ENCODE data around the gene PTCD2. TPM values are rescaled to one million over a fixed set of nuclear protein-coding genes. Genes with fewer than 3 reads are reported as not detected.
A peak's percentile ranks its signal among the peaks of the same experiment; 100 is the strongest.

Gene PTCD2
- total RNA-seq, 1 experiment from 2014 or later = 19.0 TPM

DNA sequence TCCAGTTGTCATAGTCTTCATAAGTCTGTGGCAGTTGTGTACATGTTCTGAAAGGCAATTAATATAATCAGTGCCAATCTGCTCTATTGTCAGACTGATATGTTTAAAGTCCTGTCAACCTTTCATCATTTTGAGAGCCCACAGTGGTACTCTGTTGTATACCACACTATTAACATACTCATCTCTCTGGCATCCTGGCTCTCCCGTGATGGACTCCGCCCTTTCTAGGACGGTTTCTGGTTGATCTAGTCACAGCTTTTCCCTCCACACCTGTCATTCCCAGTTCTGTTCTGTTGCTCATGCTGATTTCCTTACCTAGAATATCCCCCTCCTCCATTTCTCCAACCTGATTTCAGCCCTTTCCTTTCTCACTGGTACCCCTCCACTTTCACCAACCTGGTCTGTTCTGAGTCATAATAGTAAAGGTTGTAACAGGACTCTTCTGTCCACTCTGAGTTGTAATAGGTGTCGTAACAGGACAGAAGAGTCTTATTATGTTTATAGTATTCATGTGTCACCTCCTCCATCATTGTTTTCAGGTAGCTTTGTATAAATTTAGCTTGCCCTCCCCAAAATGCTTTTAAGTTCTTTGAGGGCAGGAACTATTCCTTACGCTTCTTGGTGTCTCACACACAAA lies 4.1 kb downstream of the PTCD2 start:
- in situ Hi-C loops (cut with HindIII; ENCODE audit: low pct_unique_long_range_greater_than_20kb, low sequenced_read_pairs) = no loop called here
- no peak for DNase-seq (ENCODE audit: low read depth, low spot score)

DNA sequence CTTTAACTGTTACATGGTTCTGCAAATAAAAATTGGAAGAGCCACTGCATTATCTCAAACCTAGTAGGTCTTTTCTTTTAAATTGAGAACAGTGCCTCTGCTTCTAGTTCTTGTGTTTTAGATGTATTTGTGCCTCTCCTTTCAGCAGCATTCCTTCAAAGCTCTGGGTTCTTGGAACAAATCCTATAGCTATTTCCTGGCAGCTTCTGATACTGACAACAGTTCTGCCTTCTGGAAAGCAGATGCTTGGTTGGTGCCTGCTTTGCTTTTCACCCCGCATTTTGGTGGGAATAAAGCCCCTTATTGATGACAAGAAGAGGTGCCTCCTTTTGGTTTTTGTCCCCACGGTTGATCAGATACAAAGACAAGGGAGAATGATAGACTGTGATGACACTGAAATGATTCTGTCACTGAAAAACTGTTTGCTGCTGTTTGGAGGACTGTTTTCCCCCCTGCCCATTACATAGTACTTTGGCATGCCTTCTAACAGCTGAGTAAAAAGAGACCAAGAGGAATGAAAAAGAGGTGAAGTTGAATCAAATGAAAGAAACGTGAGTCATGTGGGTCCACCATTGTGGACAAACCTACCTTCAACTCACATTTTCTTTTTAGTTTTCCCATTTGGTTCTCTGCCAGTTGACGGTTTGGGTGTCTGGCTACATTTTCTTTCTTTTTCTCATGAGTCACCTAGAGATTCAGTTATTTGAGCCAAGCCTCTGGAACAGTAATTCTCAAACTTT lies 5.6 kb downstream of the PTCD2 start:
- in situ Hi-C loops (cut with HindIII; ENCODE audit: low pct_unique_long_range_greater_than_20kb, low sequenced_read_pairs) = no loop called here
- DNase-seq (ENCODE audit: low read depth, low spot score) = no peak

DNA sequence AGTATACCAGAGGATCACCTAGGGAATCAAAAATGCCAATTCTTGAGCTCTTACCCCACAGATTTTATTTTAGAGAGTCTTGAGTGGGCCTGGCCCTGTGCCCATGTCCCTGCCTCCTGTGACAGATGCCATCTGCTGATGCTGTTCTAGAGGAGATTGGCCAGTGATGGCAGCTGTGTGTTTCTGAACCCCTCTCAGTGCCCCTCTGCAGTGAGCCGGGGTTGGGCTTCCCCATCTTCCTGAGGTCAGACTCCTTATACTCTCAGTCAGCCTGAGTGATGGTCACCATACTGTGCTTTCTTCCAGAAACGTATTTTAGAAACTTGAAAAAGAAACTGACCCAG lies 6.1 kb downstream of the PTCD2 start:
- no peak for DNase-seq (ENCODE audit: low read depth, low spot score)
- in situ Hi-C loops (cut with HindIII; ENCODE audit: low pct_unique_long_range_greater_than_20kb, low sequenced_read_pairs) = no loop called here

- in situ Hi-C loops (cut with HindIII; ENCODE audit: low pct_unique_long_range_greater_than_20kb, low sequenced_read_pairs) = no loop called here
- DNase-seq (ENCODE audit: low read depth, low spot score) = peak; percentile 17
Measured at GRCh38 chr5:72328172-72328571, 8.0 kb downstream of the PTCD2 start.

DNA sequence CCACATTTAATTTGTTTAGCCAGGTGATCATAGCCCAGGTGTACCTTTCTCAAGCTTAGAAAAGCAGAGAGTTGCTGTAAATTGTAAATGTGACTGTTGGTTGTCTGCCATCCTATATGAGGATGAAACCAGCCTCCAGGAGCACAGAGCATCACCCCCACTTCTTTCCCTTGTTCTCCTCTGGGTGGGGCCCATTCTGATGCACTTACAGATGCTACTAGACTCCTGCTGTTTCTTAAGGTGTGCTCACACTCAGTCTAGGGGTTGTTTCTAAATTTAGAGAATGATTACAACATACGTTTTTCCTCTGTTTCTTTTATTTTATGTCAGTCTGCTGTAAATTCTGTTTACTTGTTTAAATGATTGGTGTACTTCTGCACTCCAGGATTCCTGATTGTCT lies 10.5 kb downstream of the PTCD2 start:
- in situ Hi-C loops (cut with HindIII; ENCODE audit: low pct_unique_long_range_greater_than_20kb, low sequenced_read_pairs) = no loop called here

GRCh38 chr5:72337159-72337558 lies 17.0 kb downstream of the PTCD2 start:
- no peak for DNase-seq (ENCODE audit: low read depth, low spot score)
- in situ Hi-C loops (cut with HindIII; ENCODE audit: low pct_unique_long_range_greater_than_20kb, low sequenced_read_pairs) = no loop called here

More for the DNA sequence above, 10.5 kb downstream of the PTCD2 start:
- DNase-seq (ENCODE audit: low read depth, low spot score) = no peak

- in situ Hi-C loops (cut with HindIII; ENCODE audit: low pct_unique_long_range_greater_than_20kb, low sequenced_read_pairs) = no loop called here
- DNase-seq (ENCODE audit: low read depth, low spot score) = no peak
Measured at GRCh38 chr5:72338689-72339209, 18.6 kb downstream of the PTCD2 start.

GRCh38 chr5:72346398-72346797 lies 26.2 kb downstream of the PTCD2 start:
- in situ Hi-C loops (cut with HindIII; ENCODE audit: low pct_unique_long_range_greater_than_20kb, low sequenced_read_pairs) = no loop called here
- DNase-seq (ENCODE audit: low read depth, low spot score) = no peak

DNA sequence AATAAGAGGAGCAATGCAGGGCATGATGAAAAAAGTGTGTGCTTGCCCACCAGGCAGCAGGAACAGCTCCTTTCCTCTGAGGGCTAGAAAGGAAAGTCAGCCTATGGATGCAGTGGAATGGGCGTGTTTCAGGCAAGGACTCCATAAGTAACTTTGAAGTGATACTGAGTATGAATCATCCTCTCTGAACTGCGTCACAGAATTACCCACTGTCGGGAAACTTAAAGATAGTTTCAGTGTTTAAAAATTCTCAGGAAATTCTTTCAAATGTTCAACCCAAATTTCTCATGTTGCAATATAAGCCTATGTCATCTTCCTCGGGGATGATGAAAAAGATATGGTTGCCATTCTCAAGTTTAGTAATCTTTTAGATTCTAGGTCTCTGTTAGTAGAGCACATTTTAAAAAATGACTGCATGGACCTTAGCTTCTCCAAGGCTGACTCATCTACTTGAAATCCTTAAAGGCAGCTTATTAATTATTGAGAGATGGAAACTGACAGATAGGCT lies 27.7 kb downstream of the PTCD2 start:
- in situ Hi-C loops (cut with HindIII; ENCODE audit: low pct_unique_long_range_greater_than_20kb, low sequenced_read_pairs) = no loop called here
- peak; percentile 45 for DNase-seq (ENCODE audit: low read depth, low spot score)

GRCh38 chr5:72351376-72351775 lies 31.2 kb downstream of the PTCD2 start:
- in situ Hi-C loops (cut with HindIII; ENCODE audit: low pct_unique_long_range_greater_than_20kb, low sequenced_read_pairs) = no loop called here

DNA sequence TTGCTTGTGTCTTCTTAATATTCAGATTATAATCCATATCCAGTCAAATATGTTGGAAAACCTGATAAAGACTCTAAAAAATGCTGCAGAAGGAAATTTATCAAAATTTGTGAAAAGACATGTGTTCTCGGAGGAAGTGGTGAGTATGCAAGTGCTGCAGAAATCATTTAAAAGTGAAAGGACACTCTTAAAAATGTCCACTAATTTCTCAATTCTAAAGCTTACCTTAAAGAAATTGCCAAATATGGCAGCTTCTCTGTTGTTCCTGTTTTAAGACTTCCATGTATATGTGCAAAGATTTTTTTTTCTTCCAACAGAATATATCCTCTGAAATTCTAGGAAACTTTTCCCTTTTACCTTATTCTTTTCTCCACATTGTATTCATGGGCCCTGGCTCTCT lies 32.4 kb downstream of the PTCD2 start:
- in situ Hi-C loops (cut with HindIII; ENCODE audit: low pct_unique_long_range_greater_than_20kb, low sequenced_read_pairs) = no loop called here
- no peak for DNase-seq (ENCODE audit: low read depth, low spot score)

More at GRCh38 chr5:72351376-72351775, 31.2 kb downstream of the PTCD2 start:
- DNase-seq (ENCODE audit: low read depth, low spot score) = no peak

GRCh38 chr5:72353046-72353445 lies 32.9 kb downstream of the PTCD2 start:
- in situ Hi-C loops (cut with HindIII; ENCODE audit: low pct_unique_long_range_greater_than_20kb, low sequenced_read_pairs) = no loop called here
- no peak for DNase-seq (ENCODE audit: low read depth, low spot score)

- in situ Hi-C loops (cut with HindIII; ENCODE audit: low pct_unique_long_range_greater_than_20kb, low sequenced_read_pairs) = no loop called here
- DNase-seq (ENCODE audit: low read depth, low spot score) = peak; percentile 66
Measured at GRCh38 chr5:72355706-72356299, 35.6 kb downstream of the PTCD2 start.

DNA sequence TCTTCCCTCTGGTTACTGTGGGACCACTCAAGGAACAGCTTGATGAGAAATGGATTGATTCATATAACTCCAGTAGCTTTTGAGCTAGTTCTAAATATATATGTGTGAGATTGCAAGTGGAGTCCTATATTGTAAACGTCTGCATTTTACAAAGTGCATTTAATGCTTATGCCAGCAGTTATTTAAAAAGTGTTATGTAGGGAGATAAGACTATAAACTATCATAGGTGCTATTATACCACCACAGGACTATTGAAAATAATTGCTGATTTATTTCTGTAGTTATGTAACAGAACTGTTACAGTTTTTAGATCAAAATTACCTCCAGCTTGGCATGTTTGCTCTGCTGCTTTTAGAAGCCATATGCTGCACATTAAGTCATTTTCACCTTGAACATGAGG lies 36.2 kb downstream of the PTCD2 start:
- in situ Hi-C loops (cut with HindIII; ENCODE audit: low pct_unique_long_range_greater_than_20kb, low sequenced_read_pairs) = no loop called here
- no peak for DNase-seq (ENCODE audit: low read depth, low spot score)

DNA sequence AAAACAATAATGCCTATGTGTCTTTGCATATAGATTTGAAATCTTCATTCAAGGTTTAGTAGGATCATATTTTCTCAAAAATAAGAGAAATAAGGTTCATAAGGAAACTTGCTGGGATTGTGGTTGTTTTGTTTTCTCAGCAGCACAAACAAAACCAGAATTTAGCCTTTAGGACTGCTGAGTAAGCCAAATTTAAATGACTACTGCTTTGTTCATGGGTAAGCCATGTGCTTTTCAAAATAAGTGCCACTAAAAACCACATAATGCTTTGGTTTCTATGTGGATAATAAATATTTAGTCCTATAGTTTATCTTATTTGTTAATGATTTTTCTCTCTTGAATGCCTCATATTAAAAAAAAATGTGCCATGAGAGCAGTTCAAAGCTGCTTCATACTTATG lies 38.8 kb downstream of the PTCD2 start:
- in situ Hi-C loops (cut with HindIII; ENCODE audit: low pct_unique_long_range_greater_than_20kb, low sequenced_read_pairs) = no loop called here
- peak; percentile 16 for DNase-seq (ENCODE audit: low read depth, low spot score)

DNA sequence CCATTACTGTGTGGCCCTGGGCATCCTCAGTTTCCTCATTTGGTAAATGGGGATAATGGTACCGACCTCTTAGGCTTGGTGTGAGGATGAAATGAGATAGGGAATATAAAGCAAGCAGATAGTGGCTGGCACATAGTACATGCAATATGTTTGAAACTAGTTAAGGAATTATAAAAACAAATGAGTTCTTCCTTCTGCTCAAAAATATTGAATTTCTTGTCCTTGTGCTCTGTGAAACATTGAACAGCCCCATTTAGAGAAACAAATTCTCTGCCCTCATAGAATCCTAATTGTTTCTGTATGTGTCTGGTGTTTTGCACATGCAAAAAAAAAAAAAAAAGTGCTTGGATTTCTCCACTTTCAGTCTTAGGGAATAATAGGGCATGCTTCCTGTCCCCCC lies 39.7 kb downstream of the PTCD2 start:
- no peak for DNase-seq (ENCODE audit: low read depth, low spot score)
- in situ Hi-C loops (cut with HindIII; ENCODE audit: low pct_unique_long_range_greater_than_20kb, low sequenced_read_pairs) = no loop called here

- in situ Hi-C loops (cut with HindIII; ENCODE audit: low pct_unique_long_range_greater_than_20kb, low sequenced_read_pairs) = no loop called here
- no peak for DNase-seq (ENCODE audit: low read depth, low spot score)
Measured at GRCh38 chr5:72363166-72363802, 43.1 kb downstream of the PTCD2 start.

DNA sequence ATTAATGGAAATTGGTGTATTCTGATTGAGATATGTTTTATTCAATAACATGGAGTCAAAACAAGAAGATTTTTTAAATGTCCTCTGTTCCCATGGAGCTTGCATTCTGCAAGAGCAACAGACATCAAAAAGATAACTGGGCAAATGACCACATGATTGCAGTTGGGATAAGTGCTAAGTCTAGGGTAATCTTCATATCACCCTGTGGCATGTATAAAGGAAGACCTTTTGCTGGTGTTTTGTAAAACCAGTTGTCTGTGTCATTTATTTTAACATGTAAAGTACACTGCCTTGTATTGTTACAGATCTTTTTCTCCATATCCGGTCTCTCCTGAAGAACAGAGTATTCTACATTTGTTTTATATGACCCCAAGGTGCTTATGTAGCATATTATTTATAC lies 44.0 kb downstream of the PTCD2 start:
- no peak for DNase-seq (ENCODE audit: low read depth, low spot score)
- in situ Hi-C loops (cut with HindIII; ENCODE audit: low pct_unique_long_range_greater_than_20kb, low sequenced_read_pairs) = no loop called here

All from SK-MEL-5 (cell line).